ENCODE results near the gene PRKAB1.
"Not testable (repeated sequence)": the region's sequence is repeated elsewhere in the genome, so short reads cannot be mapped to it uniquely, and the experiment has no call there.

PRKAB1 gene

GRCh38 chr12:119684711-119685369, 16.9 kb downstream of the PRKAB1 start:
- no peak for DNase-seq (ENCODE audit: low spot score)

DNA sequence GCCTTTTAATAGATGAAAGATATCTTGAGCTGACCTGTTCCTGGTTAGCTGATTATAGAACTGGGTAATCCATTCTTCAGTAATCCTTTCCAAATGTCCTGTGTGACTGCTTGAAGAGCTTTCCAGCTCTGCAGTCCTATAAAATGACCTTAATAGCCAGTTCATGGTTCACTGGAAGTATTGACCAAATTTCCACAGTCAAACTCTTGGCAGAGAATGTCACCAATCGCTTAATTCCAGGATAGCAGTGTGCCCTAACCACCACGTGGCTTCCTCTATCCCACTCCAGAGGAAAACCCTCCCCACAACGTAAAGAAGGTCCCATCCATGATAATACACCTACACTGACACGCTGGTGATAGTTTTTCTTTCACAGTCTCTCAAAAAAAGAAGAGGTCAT, 17.4 kb downstream of the PRKAB1 start:
- DNase-seq (ENCODE audit: low spot score), result no peak

DNA sequence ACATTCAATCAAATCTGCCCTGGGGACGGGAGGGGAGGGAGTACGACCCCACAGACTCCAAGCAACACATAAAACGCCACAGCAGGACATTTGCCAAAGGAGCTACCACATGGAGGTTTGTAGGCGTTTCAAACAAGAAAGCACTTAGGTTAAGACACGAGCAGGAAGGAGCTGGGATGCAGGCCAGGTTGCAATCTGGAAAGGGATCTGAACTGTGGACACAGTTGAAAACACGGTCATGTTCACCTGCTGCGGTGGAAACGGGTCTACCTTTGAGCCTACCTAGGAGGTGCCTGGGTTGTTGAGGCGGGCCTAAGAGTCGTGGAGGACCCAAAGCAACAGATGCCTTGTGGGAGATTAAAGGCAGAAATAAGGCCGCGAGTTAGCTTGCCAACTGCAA, 18.4 kb downstream of the PRKAB1 start:
- no peak for DNase-seq (ENCODE audit: low spot score)

DNA sequence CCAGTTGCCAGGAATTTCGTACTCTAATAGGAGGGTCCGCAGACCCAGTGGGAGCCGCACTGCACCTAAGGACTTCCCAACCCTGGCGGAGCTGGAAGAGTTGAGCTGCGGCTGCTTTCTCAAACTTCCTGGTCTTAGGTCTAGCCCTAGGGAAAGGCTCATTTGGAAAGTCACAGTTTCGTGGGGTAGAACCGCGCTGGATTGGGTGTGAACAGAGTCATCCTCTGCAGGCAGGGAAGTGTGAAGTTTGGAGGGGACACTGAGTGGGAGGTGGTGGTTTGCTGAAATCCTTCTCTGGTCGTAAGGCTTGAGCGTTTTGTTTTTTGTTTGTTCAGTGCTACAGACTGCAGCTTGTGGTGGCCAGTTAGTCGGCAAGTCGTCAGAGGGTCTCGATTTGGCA, 18.8 kb downstream of the PRKAB1 start:
- DNase-seq (ENCODE audit: low spot score), result no peak

DNA sequence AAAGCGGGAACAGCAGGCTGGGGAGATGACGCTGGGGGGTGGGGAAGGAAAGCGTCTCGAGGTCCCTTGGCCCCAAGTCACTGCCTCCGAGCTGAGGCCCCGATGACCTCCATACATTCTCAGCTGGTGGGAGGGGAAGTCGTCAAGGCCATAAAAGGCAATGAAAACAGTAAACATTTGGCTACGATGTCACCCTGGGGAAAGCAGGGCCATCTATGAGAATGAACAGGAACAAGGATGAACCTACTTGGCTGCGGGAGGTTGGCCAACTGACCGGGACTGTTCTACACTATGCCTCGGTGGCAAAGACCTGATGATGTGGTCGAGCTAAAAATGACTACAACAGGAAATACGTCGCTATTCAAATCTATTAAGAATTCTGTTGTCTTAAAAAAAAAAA, 19.5 kb downstream of the PRKAB1 start:
- no peak for DNase-seq (ENCODE audit: low spot score)

DNA sequence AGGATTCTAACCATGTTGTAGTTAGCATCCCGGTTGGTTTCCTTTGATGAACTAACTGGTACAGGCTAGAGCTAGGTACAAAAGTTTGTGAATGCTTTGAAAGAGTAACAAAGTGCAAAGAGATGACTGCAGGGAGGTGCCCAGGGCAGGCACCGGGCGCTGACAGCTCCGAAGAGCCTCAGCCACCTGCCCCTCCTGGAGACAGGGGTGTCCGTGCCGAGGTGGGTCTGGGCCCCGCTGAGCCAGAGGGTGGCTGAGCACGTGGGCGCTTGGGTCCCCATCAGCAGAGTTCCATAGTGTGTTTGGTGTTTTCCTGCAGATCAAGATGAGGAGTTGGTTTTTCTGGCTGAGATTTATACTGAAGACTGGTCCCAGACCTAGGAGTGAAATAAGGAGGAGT, 19.9 kb downstream of the PRKAB1 start:
- no peak for DNase-seq (ENCODE audit: low spot score)

DNA sequence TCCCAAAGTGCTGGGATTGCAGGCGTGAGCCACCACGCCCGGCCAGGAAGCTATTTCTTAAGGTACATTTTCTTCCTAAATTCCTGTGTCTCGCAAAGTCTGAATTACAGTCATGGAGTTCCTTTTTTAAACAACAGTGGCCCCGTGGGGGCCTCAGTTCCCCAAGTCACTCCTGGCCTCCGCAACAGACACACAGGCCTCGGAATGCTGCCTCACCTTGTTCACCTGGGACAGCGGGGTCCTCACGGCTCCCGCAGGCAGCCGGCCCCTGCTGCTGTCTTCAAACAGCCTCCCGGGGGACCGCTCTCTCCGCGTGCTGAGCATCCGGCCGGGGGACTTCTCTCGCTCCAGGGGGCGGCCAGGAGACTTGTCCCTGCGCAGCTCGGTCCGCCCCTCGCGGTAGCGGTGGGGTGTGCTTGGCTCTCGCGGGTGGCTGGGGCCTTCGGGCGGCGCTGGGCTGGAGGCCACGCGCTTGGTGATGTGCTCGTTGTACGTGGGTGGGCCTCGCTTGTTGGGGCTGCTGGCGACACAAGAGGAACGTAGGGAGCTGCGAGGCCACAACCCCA, 22.1 kb downstream of the PRKAB1 start:
- DNase-seq (ENCODE audit: low spot score), result no peak

GRCh38 chr12:119691202-119691810, 23.4 kb downstream of the PRKAB1 start:
- no peak for DNase-seq (ENCODE audit: low spot score)

DNA sequence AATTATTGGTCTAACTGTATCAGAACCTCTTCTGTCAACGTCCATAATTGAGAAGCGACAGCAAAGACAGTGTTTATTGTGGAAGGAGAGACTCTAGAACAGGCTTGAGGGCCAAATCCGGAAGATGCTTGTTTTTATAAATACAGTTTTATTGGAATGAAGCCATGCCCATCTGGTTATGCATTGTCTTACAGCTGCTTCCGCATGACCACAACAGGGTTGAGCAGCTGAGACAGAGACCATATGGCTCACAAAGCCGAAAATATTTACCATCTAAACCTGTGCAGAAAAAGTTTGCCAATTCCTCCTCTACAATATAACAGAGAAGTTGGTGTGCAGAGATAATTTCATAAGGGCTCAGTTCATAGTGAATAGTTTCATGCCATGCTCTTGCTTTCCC, 24.5 kb downstream of the PRKAB1 start:
- no peak for DNase-seq (ENCODE audit: low spot score)

DNA sequence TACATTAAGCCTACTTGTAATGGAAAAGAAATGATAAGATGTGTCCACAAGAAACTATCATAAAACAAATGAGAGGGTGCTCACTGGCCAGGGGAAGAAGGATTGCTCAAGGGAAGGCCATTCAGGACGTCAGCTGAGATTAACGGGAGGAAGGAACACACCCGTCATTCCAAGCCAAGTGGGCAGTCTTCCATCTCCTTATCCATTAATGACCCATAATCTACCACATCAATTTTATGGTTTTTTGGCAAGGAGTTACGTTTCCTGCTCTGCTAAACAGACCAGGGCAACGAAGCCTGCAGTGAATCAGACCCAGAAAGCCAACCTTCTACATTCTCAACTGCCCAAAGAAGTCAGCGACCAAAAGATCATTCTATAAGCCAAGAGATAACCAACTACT, 25.1 kb downstream of the PRKAB1 start:
- no peak for DNase-seq (ENCODE audit: low spot score)

- DNase-seq (ENCODE audit: low spot score), result no peak
Observed at GRCh38 chr12:119693511-119693910, 25.6 kb downstream of the PRKAB1 start.

- no peak for DNase-seq (ENCODE audit: low spot score)
Observed at GRCh38 chr12:119694111-119694510, 26.2 kb downstream of the PRKAB1 start.

DNA sequence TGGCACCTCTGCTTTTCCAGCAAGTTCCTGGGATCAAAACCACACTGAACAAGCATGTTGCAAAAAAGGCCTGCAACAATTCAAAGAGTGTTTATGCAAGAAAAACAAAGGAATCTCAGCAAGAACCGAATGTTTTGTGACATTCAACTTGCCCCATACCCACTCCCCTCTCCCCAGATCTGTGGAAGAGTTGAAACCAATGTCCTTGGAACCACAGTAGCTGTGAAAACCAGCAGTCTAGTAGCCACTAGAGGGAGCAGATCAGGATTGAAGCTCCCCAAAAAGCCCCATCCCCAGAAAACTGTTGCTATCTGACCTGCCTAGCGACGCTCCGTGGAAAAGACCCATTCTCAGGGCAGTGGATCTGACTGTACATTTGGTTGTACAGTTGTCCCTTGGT, 27.1 kb downstream of the PRKAB1 start:
- DNase-seq (ENCODE audit: low spot score), result no peak

DNA sequence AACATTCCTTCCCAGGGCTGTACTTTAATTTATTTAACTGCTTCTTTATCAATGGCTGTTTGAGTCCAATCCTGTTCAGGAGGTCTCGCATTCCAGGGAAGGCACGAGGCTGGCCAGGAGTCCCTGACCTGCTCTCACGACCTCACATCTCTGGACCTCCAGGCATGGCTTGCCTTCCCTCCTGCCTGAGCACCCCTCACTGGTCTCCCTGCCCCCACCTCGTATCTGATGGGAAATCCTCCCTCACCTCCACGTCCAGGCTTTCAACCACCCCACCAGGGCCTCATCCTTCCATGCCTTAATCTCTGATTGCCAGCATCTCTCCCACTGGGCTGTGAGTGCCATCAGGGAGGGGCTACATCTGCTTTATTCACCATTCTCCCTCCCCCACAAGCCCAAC, 29.0 kb downstream of the PRKAB1 start:
- no peak for DNase-seq (ENCODE audit: low spot score)

DNA sequence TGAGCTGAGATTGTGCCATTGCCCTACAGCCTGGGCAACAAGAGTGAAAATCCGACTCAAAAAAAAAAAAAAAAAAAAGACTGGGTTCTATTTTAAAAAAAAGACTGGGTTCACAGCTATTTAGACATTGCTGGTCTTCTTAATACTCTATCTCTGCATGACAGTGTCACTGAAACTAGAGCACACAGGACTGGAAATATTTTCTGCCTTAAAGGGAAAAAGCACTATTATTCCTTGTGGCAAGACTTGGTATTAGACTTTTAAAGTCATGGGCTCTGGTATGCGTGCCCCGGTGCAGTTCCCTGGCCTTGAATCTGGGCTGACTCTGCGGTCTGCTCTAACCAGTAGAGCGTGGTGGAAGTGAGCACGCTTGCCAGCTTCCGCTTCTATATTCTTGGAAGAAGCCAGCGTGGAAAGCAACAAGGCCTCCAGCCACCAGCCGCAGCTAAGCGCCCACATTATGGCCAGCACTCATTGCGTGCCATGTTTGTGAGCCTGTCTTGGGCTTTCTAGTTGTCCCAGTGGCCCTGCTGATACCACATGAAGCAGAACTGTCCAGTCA, 31.3 kb downstream of the PRKAB1 start:
- no peak for DNase-seq (ENCODE audit: low spot score)

GRCh38 chr12:119700078-119700477, 32.1 kb downstream of the PRKAB1 start:
- DNase-seq (ENCODE audit: low spot score), result no peak

DNA sequence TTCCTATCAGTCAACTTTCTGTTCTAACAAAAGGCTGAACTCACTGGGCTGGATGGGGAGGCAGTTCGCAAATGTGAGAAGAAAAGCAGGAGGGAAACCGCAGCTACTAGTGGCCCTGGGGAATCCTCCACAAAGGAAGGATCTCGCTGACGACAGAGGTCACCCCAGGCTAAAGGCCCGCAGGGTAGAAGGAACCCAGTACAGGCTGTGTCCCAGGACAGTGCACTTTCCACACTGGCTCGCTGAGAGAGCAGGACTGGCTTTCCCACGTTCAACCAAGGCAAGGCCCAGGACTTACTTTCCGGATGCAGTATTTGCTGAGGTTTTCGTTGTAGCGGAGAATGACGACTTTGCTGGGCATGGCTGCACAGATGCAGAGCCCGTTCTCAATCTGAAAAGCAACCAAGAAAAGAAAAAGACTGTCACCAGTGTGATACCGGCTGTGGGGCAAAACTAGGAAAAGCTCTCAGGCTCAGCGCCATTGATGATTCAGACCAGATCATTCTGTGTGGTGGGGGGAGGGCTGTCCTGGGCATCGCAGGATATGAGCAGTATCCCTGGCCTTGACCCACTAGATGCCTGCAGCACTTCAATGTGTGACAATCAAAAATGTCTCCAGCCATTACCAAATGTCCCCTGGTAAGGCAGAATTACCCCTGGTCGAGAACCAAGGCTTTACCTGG, 36.3 kb downstream of the PRKAB1 start:
- peak; percentile 15 for DNase-seq (ENCODE audit: low spot score)

DNA sequence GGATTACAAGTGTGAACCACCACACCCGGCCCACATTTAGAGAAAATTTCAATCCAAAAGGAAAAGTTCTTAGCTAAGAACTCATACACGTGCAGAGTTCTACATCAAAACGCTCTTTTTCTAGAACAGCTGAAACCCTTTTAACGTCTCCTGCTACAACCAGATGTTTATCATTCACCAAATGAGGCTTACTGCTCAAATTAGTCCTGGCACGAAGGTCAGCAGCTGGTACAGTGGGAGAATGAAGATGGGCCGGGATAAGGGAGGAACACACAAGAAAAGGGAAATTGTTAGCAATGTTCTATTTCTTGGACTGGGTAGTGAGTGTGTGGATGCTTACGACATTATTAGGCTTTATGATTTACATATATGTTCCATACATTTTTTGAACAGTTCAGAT, 37.2 kb downstream of the PRKAB1 start:
- no peak for DNase-seq (ENCODE audit: low spot score)

DNA sequence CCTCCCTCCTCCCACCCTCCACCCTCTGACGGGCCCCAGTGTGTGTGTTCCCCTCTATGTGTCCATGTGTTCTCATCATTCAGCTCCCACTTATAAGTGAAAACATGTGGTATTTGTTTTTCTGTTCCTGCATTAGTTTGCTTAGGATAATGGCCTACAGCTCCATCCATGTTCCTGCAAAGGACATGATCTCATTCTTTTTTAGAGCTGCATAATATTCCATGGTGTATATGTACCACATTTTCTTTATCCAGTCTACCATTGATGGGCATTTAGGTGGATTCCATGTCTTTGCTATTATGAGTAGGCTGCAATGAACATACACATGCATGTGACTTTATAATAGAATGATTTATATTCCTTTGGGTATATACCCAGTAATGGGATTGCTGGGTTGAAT, 38.5 kb downstream of the PRKAB1 start:
- DNase-seq (ENCODE audit: low spot score), result not testable (repeated sequence)

DNA sequence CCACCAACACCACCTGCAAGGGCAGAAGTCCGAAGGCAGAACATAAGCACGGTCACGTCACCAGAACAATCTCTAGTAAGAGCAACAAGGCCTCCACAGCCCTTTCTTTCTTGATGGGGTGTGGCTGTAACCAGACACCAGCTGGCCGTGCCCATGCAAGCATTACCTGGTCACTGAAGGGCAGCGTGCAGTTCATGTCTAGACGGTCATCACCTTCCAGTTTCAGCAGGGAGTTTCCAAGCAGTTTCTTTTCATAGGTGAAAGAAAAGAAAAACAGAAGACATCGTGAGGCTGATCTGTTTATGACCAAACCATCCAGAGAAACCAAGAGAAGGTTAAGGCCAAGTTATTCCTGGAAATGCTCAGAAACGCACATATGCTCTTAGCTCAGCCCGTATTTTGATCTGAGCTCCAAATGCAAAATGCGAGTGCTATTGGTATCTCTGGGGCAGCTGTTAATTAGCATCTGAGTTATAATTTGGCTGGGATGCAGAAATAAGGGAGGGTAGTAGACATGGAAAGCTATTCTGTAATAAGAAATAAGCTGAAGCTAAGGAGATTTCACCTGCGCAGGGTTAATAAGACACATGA, 42.5 kb downstream of the PRKAB1 start:
- no peak for DNase-seq (ENCODE audit: low spot score)

- DNase-seq (ENCODE audit: low spot score), result no peak
Observed at GRCh38 chr12:119710965-119711551, 43.1 kb downstream of the PRKAB1 start.

- no peak for DNase-seq (ENCODE audit: low spot score)
Observed at GRCh38 chr12:119711693-119712092, 43.8 kb downstream of the PRKAB1 start.
